Neural cell (in vitro differentiated cells): ENCODE results near the gene TENT5C. TPM values are rescaled to one million over a fixed set of nuclear protein-coding genes. Genes with fewer than 3 reads are reported as not detected.

Experiments used
- H2AFZ ChIP-seq: fragments of 200-600, 300-800 bp; sonication (generic), shearing (Covaris generic); 2 replicates; pipeline ENCODE4 v1.6.0; 2014; ENCODE audit warnings: low read depth, mild to moderate bottlenecking, antibody characterized with exemption, low read length, moderate library complexity
- H3F3A ChIP-seq: fragments of 200-600 bp; shearing (Covaris generic); 2 replicates; pipeline ENCODE4 v1.6.1; 2016; ENCODE audit warnings: mild to moderate bottlenecking, moderate library complexity, mixed read lengths, antibody characterized with exemption, low read length; ENCODE audit not compliant: insufficient read depth, poor library complexity, severe bottlenecking
- H3K27ac ChIP-seq: fragments of 200-600, 300-800 bp; sonication (generic), shearing (Covaris generic); 2 replicates; pipeline ENCODE4 v1.5.1; 2014; ENCODE audit warnings: mild to moderate bottlenecking, low read length, moderate library complexity
- H3K27me3 ChIP-seq: fragments of 300-800, 200-600 bp; sonication (generic), shearing (Covaris generic); 2 replicates; pipeline ENCODE4 v1.6.0; 2014; ENCODE audit warnings: mild to moderate bottlenecking, low read depth, low read length, moderate library complexity; ENCODE audit not compliant: insufficient read depth
- H3K36me3 ChIP-seq: fragments of 300-800, 200-600 bp; sonication (generic), shearing (Covaris generic); 2 replicates; pipeline ENCODE4 v1.5.1; 2014; ENCODE audit warnings: mild to moderate bottlenecking, antibody characterized with exemption, low read length, moderate library complexity; ENCODE audit not compliant: insufficient read depth
- H3K4me2 ChIP-seq: fragments of 300-800, 200-600 bp; sonication (generic), shearing (Covaris generic); 2 replicates; pipeline ENCODE4 v1.6.0; 2014; ENCODE audit warnings: mild to moderate bottlenecking, low read length
- H3K4me3 ChIP-seq: fragments of 300-800, 200-600 bp; sonication (generic), shearing (Covaris generic); 2 replicates; pipeline ENCODE4 v1.5.1; 2014; ENCODE audit warnings: mild to moderate bottlenecking, low read length, moderate library complexity
- H3K79me2 ChIP-seq: fragments of 200-600 bp; shearing (Covaris generic); replicated peaks from 2 replicates; pipeline ENCODE4 v1.6.0; 2014; ENCODE audit warnings: mild to moderate bottlenecking, low read length, moderate library complexity; ENCODE audit not compliant: insufficient read depth
- H3K9ac ChIP-seq: fragments of 300-800, 200-600 bp; sonication (generic), shearing (Covaris generic); 2 replicates; pipeline ENCODE4 v1.6.1; 2016; ENCODE audit warnings: mild to moderate bottlenecking, low read length, mixed read lengths
- H3K9me2 ChIP-seq: fragments of 200-600 bp; shearing (Covaris generic); 2 replicates; pipeline ENCODE4 v1.6.1; 2016; ENCODE audit warnings: mild to moderate bottlenecking, low read length, mixed read lengths; ENCODE audit not compliant: insufficient read depth
- H3K9me3 ChIP-seq: fragments of 200-600, 300-800 bp; sonication (generic), shearing (Covaris generic); 2 replicates; pipeline ENCODE4 v1.6.1; 2016; ENCODE audit warnings: mild to moderate bottlenecking, mixed run types, low read length, moderate library complexity, mixed read lengths
- H4K20me1 ChIP-seq: fragments of 200-600 bp; shearing (Covaris generic); 2 replicates; pipeline ENCODE4 v1.6.1; 2016; ENCODE audit warnings: mild to moderate bottlenecking, mixed run types; ENCODE audit not compliant: insufficient read depth
- EP300 ChIP-seq: fragments of 450-650 bp; conservative IDR thresholded peaks from 2 replicates; pipeline ENCODE4 v1.6.1; 2014; ENCODE audit warnings: antibody characterized with exemption, mild to moderate bottlenecking, moderate library complexity; ENCODE audit not compliant: poor library complexity, severe bottlenecking
- EZH2 ChIP-seq: fragments of 200-600, 300-800 bp; shearing (Covaris generic), sonication (generic); IDR thresholded peaks from 2 replicates; pipeline ENCODE4 v1.6.1; 2014; ENCODE audit warnings: antibody characterized with exemption, low read length, borderline replicate concordance, mild to moderate bottlenecking; ENCODE audit not compliant: insufficient read depth, poor library complexity, severe bottlenecking
- MXI1 ChIP-seq: fragments of 450-650 bp; conservative IDR thresholded peaks from 2 replicates; pipeline ENCODE4 v1.6.1; 2014; ENCODE audit warnings: antibody characterized with exemption, mild to moderate bottlenecking; ENCODE audit not compliant: poor library complexity, severe bottlenecking
- POLR2AphosphoS5 ChIP-seq: IDR thresholded peaks from 2 replicates; pipeline ENCODE4 v1.6.1; 2012
- RAD21 ChIP-seq: fragments of 450-650 bp; conservative IDR thresholded peaks from 2 replicates; pipeline ENCODE4 v1.6.1; 2014; ENCODE audit warnings: antibody characterized with exemption, mild to moderate bottlenecking, moderate library complexity
- SMC3 ChIP-seq: fragments of 450-650 bp; conservative IDR thresholded peaks from 2 replicates; pipeline ENCODE4 v1.6.1; 2014; ENCODE audit warnings: antibody characterized with exemption, mild to moderate bottlenecking, moderate library complexity; ENCODE audit not compliant: poor library complexity
- TAF1 ChIP-seq: IDR thresholded peaks from 2 replicates; pipeline ENCODE4 v1.6.1; 2012; ENCODE audit warnings: low read depth
- polyA plus RNA-seq: library from polyadenylated mRNA; depleted of rRNA; stranded (reverse); fragments of >200 nt; gene quantifications from 2 replicates; pipeline ENCODE4 v1.2.3, GENCODE V29; 2014
- TF ChIP-seq, protein P1 (sequence below): fragments of 450-650 bp; IDR thresholded peaks from 2 replicates; pipeline ENCODE4 v1.5.1; 2014; ENCODE audit warnings: antibody characterized with exemption, mild to moderate bottlenecking, moderate library complexity; ENCODE audit not compliant: poor library complexity, severe bottlenecking
- TF ChIP-seq, protein P2 (sequence below): IDR thresholded peaks from 2 replicates; pipeline ENCODE4 v1.6.1; 2012; ENCODE audit warnings: borderline replicate concordance

Gene TENT5C
- polyA plus RNA-seq, 1 donor from 2014 or later, result 0.05 TPM

DNA sequence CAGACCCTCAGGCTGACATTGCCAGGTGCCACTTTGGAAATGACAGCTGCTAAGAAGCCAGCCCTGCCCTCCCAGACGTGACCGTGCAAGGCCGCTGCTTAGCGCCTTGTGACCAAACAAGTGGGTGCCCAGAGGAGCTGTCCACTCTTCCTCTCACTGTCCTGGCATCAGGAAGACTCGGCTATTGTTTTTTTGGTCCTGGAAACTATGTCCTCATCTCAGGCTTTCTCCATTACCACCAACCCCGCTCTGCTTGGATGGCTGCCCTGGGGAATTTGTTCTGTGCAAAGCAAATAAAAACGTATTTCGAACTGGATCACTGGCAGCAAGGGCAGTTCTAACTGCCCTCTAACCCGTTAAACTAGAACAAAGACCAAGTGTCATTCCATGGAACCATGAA lies 13.7 kb upstream of the TENT5C start:
- H2AFZ ChIP-seq, result no peak overlapping the region
- no peak overlapping the region for H3K4me2 ChIP-seq
- no peaks in the 10 kb centered on the region for H3K9me2 ChIP-seq
- no peaks in the 10 kb centered on the region for H3K27me3 ChIP-seq
- H3F3A ChIP-seq, result no peaks in the 10 kb centered on the region
- no peaks in the 10 kb centered on the region for H3K36me3 ChIP-seq
- no peak overlapping the region for H3K27ac ChIP-seq
- H4K20me1 ChIP-seq, result no peaks in the 10 kb centered on the region
- no peak overlapping the region for H3K4me3 ChIP-seq
- TF ChIP-seq, protein P1, sequence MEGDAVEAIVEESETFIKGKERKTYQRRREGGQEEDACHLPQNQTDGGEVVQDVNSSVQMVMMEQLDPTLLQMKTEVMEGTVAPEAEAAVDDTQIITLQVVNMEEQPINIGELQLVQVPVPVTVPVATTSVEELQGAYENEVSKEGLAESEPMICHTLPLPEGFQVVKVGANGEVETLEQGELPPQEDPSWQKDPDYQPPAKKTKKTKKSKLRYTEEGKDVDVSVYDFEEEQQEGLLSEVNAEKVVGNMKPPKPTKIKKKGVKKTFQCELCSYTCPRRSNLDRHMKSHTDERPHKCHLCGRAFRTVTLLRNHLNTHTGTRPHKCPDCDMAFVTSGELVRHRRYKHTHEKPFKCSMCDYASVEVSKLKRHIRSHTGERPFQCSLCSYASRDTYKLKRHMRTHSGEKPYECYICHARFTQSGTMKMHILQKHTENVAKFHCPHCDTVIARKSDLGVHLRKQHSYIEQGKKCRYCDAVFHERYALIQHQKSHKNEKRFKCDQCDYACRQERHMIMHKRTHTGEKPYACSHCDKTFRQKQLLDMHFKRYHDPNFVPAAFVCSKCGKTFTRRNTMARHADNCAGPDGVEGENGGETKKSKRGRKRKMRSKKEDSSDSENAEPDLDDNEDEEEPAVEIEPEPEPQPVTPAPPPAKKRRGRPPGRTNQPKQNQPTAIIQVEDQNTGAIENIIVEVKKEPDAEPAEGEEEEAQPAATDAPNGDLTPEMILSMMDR, result no peak
- TF ChIP-seq POLR2AphosphoS5, result no peak
- TF ChIP-seq TAF1, result no peak
- H3K9me3 ChIP-seq, result no peaks in the 10 kb centered on the region
- H3K9ac ChIP-seq, result no peak overlapping the region
- no peaks in the 10 kb centered on the region for H3K79me2 ChIP-seq

DNA sequence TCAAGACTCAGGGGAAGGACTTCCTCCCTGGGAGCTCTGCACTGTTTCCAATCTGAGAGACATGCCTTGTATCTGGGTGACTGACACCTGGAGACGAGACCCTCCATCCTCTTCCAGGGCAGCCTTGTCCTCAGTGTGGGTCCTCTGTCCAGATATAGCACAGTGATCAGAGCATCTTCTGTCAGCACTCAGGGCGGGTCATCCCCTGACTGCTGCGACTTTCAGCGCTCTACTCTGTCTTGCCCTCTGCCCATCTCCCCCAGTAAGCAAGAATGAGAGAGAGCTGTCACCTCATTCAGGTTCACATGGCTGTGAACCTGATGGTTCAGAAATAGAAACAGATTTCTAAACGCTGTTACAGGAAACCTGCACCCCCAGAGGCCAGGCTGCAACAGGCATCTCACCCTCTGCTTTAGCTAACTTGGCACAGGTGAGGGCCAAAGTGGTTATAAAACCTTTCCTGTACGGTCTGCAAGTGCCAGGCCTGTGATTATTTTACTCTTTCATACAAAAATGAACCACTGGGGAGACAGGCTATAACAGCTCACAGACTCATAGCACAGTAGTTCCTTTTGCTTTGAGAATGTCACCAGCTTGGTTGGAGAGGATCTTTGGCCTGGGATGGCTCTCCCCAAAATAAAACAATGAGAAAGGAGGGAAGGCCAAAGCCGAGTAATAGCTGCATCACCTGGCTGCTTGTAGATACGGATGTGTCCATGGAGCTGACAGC lies 11.4 kb upstream of the TENT5C start:
- Histone ChIP-seq H2AFZ (no peak overlapping the region), H3K9ac (no peak overlapping the region), H3K4me2 (no peak overlapping the region), H4K20me1 (no peaks in the 10 kb centered on the region), H3K36me3 (no peaks in the 10 kb centered on the region), H3K9me3 (no peaks in the 10 kb centered on the region), H3K4me3 (no peak overlapping the region), H3K27ac (no peak overlapping the region), H3F3A (no peaks in the 10 kb centered on the region), H3K27me3 (no peaks in the 10 kb centered on the region), H3K79me2 (no peaks in the 10 kb centered on the region), H3K9me2 (no peaks in the 10 kb centered on the region)
- no peak for TF ChIP-seq POLR2AphosphoS5
- TF ChIP-seq, protein P1, result no peak
- TF ChIP-seq, protein P2, sequence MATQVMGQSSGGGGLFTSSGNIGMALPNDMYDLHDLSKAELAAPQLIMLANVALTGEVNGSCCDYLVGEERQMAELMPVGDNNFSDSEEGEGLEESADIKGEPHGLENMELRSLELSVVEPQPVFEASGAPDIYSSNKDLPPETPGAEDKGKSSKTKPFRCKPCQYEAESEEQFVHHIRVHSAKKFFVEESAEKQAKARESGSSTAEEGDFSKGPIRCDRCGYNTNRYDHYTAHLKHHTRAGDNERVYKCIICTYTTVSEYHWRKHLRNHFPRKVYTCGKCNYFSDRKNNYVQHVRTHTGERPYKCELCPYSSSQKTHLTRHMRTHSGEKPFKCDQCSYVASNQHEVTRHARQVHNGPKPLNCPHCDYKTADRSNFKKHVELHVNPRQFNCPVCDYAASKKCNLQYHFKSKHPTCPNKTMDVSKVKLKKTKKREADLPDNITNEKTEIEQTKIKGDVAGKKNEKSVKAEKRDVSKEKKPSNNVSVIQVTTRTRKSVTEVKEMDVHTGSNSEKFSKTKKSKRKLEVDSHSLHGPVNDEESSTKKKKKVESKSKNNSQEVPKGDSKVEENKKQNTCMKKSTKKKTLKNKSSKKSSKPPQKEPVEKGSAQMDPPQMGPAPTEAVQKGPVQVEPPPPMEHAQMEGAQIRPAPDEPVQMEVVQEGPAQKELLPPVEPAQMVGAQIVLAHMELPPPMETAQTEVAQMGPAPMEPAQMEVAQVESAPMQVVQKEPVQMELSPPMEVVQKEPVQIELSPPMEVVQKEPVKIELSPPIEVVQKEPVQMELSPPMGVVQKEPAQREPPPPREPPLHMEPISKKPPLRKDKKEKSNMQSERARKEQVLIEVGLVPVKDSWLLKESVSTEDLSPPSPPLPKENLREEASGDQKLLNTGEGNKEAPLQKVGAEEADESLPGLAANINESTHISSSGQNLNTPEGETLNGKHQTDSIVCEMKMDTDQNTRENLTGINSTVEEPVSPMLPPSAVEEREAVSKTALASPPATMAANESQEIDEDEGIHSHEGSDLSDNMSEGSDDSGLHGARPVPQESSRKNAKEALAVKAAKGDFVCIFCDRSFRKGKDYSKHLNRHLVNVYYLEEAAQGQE, result no peak
- TF ChIP-seq EP300, result no peak
- no peak for TF ChIP-seq EZH2
- no peak for TF ChIP-seq MXI1
- TF ChIP-seq RAD21, result no peak
- no peak for TF ChIP-seq SMC3
- TF ChIP-seq TAF1, result no peak
